Putamen (tissue), 1 donor: ENCODE measurements around the gene PRDM2.

Source experiments
- DNase-seq: peaks from one replicate; pipeline ENCODE4 v3.0.0-alpha.2; 2016; ENCODE audit warnings: low spot score

PRDM2 gene

GRCh38 chr1:13814131-13814530, 114.1 kb downstream of the PRDM2 start:
- DNase-seq, result no peak

GRCh38 chr1:13816016-13816760, 116.2 kb downstream of the PRDM2 start:
- DNase-seq, result no peak

DNA sequence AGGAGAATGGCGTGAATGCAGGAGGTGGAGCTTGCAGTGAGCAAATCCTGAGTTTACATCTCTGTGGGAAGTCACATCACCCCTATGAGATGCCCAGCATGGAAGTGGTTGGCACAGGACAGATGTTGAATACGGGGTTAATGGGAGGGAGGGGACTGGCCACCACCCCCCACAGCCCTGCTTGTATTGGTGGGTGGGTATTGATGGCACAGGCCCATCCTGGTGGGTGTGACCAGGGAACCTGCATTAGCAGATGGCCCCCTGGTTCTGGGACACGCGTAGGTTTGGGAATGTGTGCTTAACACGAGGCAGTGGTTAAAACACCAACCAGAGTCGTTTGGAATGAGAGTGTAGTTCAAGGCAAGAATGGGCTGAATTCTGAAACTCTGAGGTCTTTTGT, 117.9 kb downstream of the PRDM2 start:
- DNase-seq, result no peak

DNA sequence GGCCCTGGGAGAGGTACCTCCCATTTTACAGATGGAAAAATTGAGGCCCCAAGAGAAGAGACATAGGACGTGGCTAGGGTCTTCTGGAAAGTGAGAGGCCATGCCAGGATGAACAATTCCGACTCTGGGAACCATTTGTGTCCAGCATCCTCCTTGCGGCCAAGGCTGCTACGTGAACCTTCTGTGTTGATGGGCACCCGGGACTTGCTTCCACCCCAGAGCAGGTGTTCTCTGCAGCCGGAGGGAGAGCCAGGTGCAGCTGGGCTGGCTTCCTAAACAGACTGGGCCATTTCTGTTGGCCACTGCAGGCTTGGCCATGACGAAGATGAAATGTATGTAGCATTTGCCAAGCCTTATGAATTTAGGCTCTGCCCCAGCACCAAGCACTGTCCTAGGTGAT, 118.9 kb downstream of the PRDM2 start:
- DNase-seq, result no peak

DNA sequence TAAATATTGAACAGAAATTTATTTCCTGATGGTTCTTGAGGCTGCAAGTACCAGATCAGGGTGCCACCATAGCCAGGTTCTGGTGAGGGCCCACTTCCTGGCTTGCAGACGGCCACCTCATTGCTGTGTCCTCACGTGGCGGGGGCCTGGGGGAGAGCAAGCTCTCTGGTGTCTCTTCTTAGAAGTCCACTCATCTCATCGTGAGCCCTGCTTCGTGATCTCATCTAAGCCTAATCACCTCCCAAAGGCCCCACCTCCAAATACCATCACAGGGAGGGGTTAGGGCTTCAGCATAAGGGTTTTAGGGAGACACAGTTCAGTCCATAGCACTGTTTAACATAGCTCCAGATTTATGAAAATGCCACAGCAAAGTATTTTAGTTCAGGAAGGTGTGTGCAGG, 119.7 kb downstream of the PRDM2 start:
- no peak for DNase-seq

- DNase-seq, result no peak
These were observed 120.1 kb downstream of the PRDM2 start for GRCh38 chr1:13820055-13820454.

DNA sequence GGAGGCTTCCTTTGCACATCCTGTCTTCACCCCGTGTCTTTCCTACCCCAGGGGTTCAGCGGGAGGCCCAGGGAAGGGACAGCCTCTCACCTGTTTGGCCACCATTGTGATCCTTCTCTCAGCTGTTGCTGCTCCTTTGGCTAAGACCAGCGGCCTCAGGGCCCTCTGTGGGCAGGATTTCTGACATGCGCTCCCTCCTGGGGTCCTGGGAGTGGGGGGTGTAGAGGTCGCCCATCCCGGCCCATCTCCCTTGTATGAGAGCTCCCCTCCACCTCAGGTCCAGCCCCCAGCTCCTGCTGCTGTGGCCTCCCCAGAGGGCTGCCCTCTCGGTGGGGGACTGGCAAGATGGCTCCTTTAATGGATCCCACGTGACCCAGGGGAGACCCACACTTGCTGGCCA, 120.5 kb downstream of the PRDM2 start:
- DNase-seq, result no peak

- DNase-seq, result no peak
These were observed 123.3 kb downstream of the PRDM2 start for GRCh38 chr1:13823126-13823880.

DNA sequence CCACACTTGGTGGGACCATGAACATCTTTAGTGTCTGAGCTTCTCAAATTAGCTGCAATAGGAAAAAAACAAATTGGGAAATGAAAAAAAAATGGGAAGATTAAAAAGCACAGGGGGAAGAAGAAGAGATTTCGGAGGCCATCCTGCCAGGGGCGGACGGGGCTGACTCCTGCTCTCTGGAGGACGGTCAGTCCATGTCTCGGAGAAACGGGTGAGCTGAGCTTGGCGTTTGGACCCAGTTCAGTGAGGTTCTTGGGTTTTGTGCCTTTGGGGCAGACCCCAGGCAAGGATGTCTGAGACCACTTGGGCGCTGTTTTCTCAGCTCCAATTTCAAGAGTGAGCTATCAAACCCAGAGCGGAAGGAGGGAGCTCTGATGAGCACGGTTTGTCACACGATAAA, 123.9 kb downstream of the PRDM2 start:
- DNase-seq, result no peak

DNA sequence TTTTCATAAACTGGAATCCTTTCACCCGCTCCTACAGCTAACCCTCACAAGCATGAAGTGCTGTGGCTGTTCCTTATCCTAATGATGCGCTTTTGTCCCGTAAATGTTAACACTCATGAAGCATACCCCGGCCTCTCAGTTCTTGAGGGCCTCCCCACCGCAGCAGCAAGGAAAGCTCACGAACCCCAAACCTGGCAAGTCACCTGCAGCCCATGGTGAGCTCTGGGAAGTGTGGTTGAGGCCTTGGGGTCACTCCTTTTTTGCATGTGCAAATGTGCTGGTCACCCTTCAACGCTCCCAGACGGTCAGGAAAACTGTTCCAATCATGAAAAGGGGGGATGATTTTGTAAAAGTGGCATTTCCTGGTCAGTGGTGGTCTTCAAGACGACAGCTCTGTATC, 124.6 kb downstream of the PRDM2 start:
- DNase-seq, result no peak

GRCh38 chr1:13825033-13825432, 125.0 kb downstream of the PRDM2 start:
- no peak for DNase-seq

DNA sequence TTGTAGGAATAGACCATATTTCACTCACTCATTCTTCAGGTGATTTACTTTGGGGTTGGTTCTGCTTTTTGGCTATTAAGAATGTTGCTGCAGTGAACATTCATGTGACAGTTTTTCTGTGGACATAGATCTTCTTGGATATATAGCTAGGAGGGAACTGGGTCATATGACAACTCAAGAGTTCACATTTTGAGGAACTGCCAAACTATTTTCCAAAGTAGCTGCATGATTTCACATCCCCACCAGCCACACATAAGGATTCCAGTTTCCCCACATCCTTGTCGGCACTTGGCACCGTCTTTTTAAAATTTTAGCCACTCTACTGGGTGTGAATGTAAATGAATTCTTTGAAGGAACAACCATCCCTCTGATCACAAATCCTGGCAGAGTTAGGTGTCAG, 126.0 kb downstream of the PRDM2 start:
- DNase-seq, result no peak

DNA sequence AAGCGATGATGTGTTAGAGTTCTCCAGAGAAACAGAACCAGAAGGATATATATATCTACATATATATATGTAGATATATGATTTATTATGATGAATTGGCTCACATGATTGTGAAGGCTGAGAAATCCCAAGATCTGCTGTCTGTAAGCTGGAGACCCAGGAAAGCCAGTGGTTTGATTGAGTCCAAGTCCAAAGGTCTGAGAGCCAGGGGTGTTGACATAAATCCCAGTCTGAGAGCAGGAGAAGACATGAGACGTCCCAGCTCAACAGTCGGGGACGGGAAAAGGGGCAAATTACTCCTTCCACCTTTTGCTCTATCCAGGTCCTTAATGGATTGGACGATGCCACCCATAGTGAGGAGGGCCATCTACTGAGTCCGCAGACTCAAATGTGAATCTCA, 126.6 kb downstream of the PRDM2 start:
- no peak for DNase-seq

- no peak for DNase-seq
These were observed 128.6 kb downstream of the PRDM2 start for GRCh38 chr1:13828454-13829151.

DNA sequence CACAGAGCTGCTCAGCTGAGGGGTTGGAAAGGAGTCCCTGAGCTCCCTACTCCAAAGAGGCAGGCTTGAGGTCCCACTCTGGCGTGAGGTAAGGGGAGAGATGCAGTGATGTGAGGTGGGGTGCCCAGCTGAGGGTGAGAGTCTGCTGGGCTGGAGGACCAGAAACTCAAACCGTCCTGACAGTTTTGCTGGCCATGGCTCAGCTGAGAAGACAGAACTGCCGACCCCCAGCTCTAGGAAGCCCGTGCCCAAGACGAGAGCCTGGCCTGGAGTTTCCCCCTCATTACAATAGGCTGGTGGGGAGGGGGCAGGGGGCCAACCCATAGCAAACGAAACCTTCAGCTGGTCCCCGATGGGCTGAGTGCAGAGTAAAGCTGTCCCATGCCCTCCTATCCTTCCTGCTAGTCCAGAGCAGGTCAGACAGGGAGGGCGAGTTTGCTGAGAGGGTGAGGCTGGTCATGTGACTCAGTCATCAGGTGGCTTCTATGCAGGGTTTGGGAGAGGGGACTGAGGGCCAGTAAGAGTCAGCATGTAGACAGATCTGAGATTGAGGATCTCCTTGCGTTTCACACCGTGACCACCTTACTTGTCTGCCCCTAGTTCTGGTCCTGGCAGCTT, 129.3 kb downstream of the PRDM2 start:
- no peak for DNase-seq

- no peak for DNase-seq
These were observed 130.2 kb downstream of the PRDM2 start for GRCh38 chr1:13830170-13830569.

GRCh38 chr1:13830616-13831280, 130.8 kb downstream of the PRDM2 start:
- no peak for DNase-seq

GRCh38 chr1:13832100-13832499, 132.1 kb downstream of the PRDM2 start:
- no peak for DNase-seq

GRCh38 chr1:13832536-13832935, 132.5 kb downstream of the PRDM2 start:
- DNase-seq, result no peak

GRCh38 chr1:13836136-13836535, 136.1 kb downstream of the PRDM2 start:
- DNase-seq, result no peak

DNA sequence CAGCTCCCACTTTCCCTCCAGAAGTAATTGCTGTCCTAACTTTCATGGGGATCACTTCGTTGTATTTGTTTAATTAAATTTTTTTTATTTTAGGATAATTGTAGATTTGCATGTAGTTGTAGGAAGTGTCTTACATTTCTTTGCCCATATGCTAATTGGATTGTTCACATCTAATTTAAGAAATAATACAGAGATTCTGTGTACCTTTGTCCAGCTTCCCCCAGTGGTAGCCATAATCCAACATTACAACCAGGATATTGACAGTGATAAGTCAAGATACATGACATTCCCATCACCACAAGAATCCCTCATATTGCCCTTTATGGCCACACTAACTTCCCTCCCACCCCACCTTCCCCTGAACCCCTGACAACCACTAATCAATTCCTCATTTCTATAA, 136.6 kb downstream of the PRDM2 start:
- no peak for DNase-seq

DNA sequence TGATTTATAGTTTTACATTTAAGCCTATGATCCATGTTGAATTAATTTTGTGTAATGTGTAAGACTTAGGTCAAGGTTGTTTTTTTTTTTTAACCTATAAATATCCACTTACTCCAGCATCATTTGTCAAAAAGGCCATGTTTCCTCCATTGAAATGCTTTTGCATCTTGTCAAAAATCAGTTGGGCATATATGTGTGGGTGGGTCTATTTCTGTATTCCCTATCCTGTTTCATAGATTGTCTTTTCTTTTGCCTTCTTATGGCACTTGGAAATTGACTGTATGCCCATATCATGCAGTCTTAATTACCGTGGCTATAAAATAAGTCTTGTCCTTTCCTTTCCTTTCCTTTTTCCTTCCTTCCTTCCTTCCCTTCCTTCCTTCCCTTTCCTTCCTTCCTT, 138.2 kb downstream of the PRDM2 start:
- no peak for DNase-seq
